Tibial nerve (tissue), 4 donors: ENCODE results near the gene PRKCH. TPM values are rescaled to one million over a fixed set of nuclear protein-coding genes. Genes with fewer than 3 reads are reported as not detected.

Experiments
- DNase-seq, 2 donors: peaks; one replicate each; pipeline ENCODE4 v3.0.0-alpha.2; 2019; ENCODE audit warnings: low spot score in 2 of 2
- H3K27ac ChIP-seq, 4 donors: fragments of 200-600 bp; sonication (generic) in 3 of 4; one replicate each; pipeline ENCODE4 v1.5.1; 2017 to 2019; ENCODE audit warnings: mild to moderate bottlenecking in 1 of 4
- H3K27me3 ChIP-seq, 2 donors: fragments of 200-600 bp; sonication (generic) in 1 of 2; one replicate each; pipeline versions ENCODE4 v1.5.1 to v1.6.0; 2017 to 2019
- H3K36me3 ChIP-seq, 3 donors: fragments of 200-600 bp; sonication (generic); one replicate each; pipeline ENCODE4 v1.5.1; 2018 to 2019
- H3K4me1 ChIP-seq, 4 donors: fragments of 200-600 bp; sonication (generic) in 3 of 4; one replicate each; pipeline ENCODE4 v1.5.1; 2017 to 2019
- H3K4me3 ChIP-seq, 4 donors: fragments of 200-600 bp; sonication (generic) in 3 of 4; one replicate each; pipeline ENCODE4 v1.5.1; 2017 to 2019; ENCODE audit warnings: mild to moderate bottlenecking in 1 of 4, moderate library complexity in 1 of 4
- H3K9me3 ChIP-seq, 4 donors: fragments of 200-600 bp; sonication (generic) in 3 of 4; one replicate each; pipeline ENCODE4 v1.5.1; 2017 to 2019
- EP300 ChIP-seq, 2 donors: sonication (generic); formaldehyde crosslinking; IDR thresholded peaks; one replicate each; pipeline ENCODE4 v1.6.1; 2017; ENCODE audit warnings: antibody characterized with exemption in 2 of 2, mild to moderate bottlenecking in 1 of 2
- POLR2A ChIP-seq, 2 donors: fragments of 450-650 bp; IDR thresholded peaks; one replicate each; pipeline ENCODE4 v1.6.1; 2017; ENCODE audit warnings: antibody characterized with exemption in 2 of 2, mild to moderate bottlenecking in 2 of 2, moderate library complexity in 2 of 2
- WGBS, 2 donors: methylation state at CpG; one replicate each; pipeline ENCODE4 v1.1.5; 2018; 5-methylcytosine and 5-hydroxymethylcytosine counted together
- total RNA-seq, 4 donors: library from RNA; depleted of rRNA; stranded (reverse); fragments of >200 nt; gene quantifications; one replicate each; pipeline ENCODE4 v1.1.0, GENCODE V29; 2016
- TF ChIP-seq, protein P1 (sequence below), 5 experiments: fragments of 200-600 bp in 3 of 5; fragments of 450-650 bp in 2 of 5; sonication (generic) in 3 of 5; IDR thresholded peaks; one replicate each; pipeline ENCODE4 v1.5.1; 2016 to 2019; ENCODE audit warnings: antibody characterized with exemption in 5 of 5, mild to moderate bottlenecking in 3 of 5, moderate library complexity in 2 of 5

The PRKCH gene
- total RNA-seq, 4 donors from 2014 or later: 26.4 to 33.9 (median 29.2) TPM

GRCh38 chr14:61503167-61503801, 181.9 kb downstream of the PRKCH start:
- H3K27ac ChIP-seq: peak overlapping the region in 2 of 4 donors; percentile 48 to 65
- no peaks in the 10 kb centered on the region for H3K9me3 ChIP-seq
- DNase-seq: no peak
- 53 to 64% methylated on average over 7 of the region's 7 CpGs for WGBS, 2 donors
- TF ChIP-seq POLR2A (IDR thresholded peaks at IDR 0.05) (no peak), EP300 (IDR thresholded peaks at IDR 0.05) (peak in 1 of 2 donors; percentile 64)
- peaks cover 0 to 20% (median 4%) of the 10 kb centered on the region in 4 donors for H3K4me1 ChIP-seq
- no peaks in the 10 kb centered on the region for H3K36me3 ChIP-seq
- H3K4me3 ChIP-seq: no peak overlapping the region
- H3K27me3 ChIP-seq: no peaks in the 10 kb centered on the region

GRCh38 chr14:61504901-61505300, 183.5 kb downstream of the PRKCH start:
- TF ChIP-seq POLR2A (IDR thresholded peaks at IDR 0.05) (no peak), EP300 (IDR thresholded peaks at IDR 0.05) (no peak)
- TF ChIP-seq, protein P1, sequence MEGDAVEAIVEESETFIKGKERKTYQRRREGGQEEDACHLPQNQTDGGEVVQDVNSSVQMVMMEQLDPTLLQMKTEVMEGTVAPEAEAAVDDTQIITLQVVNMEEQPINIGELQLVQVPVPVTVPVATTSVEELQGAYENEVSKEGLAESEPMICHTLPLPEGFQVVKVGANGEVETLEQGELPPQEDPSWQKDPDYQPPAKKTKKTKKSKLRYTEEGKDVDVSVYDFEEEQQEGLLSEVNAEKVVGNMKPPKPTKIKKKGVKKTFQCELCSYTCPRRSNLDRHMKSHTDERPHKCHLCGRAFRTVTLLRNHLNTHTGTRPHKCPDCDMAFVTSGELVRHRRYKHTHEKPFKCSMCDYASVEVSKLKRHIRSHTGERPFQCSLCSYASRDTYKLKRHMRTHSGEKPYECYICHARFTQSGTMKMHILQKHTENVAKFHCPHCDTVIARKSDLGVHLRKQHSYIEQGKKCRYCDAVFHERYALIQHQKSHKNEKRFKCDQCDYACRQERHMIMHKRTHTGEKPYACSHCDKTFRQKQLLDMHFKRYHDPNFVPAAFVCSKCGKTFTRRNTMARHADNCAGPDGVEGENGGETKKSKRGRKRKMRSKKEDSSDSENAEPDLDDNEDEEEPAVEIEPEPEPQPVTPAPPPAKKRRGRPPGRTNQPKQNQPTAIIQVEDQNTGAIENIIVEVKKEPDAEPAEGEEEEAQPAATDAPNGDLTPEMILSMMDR (IDR thresholded peaks at IDR 0.05): no peak
- H3K27ac ChIP-seq: no peak overlapping the region
- WGBS, 2 donors: 94 to 97% methylated on average over 2 of the region's 2 CpGs
- no peak overlapping the region for H3K4me3 ChIP-seq
- no peaks in the 10 kb centered on the region for H3K27me3 ChIP-seq
- no peaks in the 10 kb centered on the region for H3K9me3 ChIP-seq
- no peaks in the 10 kb centered on the region for H3K36me3 ChIP-seq
- H3K4me1 ChIP-seq: peaks cover 0 to 10% (median 4%) of the 10 kb centered on the region in 4 donors
- no peak for DNase-seq

DNA sequence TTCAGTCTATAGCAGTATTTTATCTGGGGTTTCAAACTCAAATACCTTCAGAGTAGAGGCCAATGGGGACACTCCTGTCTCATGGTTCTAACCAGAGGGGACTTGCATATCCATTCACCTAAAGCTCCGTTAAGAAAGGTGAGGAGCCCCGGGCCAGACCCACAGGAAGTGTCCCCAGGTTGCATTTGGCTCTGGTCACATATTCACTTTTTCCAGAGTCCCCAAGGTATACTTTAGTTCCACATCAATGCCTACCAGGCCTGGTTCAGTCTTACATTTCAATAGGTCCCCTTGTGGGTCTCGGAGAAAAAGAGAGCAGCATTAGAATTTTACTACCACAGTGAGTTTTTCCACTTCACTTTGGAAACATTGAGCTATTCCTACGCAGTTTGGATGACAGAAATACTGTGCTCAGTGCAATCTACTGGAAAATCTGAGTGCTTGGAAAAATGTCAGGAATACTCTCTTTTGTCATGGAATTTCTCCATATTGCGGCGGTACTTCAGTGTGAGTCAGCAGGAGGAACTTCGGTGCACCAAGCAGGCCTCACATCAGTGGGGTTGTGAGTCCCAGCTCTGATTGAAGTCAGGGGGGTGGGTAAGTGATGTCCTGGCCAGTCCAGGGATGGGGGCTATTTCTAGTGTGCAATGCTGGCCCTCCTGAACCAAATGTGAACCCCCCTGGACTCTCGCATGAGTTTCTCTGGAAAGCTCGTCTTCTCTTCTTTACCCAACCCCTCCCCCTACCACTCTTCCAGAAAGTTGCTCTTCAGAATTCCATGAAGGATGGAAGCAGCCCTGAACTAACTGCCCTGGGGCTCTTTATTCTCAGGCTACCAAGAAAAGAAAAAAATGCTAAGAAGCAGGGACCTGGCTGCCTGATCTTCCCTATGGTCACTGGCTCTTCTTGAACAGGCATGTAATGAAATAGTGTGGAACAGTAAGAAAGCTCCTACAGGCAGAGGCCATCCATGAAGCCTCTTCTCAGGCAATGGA, 184.7 kb downstream of the PRKCH start:
- DNase-seq: no peak
- Histone ChIP-seq H3K4me3 (no peak overlapping the region), H3K4me1 (peaks cover 0 to 10% (median 4%) of the 10 kb centered on the region in 4 donors), H3K27me3 (no peaks in the 10 kb centered on the region), H3K9me3 (no peaks in the 10 kb centered on the region), H3K27ac (peak overlapping the region in 2 of 4 donors; percentile 23 to 60), H3K36me3 (no peaks in the 10 kb centered on the region)
- 83 to 89% methylated on average over 9 of the region's 9 CpGs for WGBS, 2 donors
- TF ChIP-seq, protein P1 (IDR thresholded peaks at IDR 0.05): no peak
- TF ChIP-seq POLR2A (IDR thresholded peaks at IDR 0.05) (no peak), EP300 (IDR thresholded peaks at IDR 0.05) (peak in 1 of 2 donors; percentile 58)

DNA sequence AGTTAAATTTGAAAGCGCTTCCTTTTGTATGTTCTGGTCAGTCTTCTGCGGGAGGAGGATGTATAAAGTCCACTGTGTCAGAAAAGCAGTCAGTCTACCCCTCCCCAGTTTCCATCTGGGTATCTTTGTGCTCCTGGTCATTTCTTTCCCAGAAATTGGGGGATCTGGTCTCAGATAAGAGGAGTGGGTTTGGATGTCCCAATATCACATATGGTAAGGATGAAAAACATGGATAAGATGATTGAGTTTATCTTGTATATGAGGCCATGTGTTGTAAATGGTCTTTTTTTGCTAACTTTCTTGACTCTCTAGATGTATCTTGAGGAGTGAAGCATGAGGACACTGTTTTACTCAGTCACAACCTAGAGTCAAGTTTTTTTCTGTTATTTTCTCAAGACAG, 187.1 kb downstream of the PRKCH start:
- TF ChIP-seq, protein P1 (IDR thresholded peaks at IDR 0.05): no peak
- TF ChIP-seq POLR2A (IDR thresholded peaks at IDR 0.05): no peak
- H3K27ac ChIP-seq: no peak overlapping the region

GRCh38 chr14:61510736-61511557, 189.6 kb downstream of the PRKCH start:
- H3K36me3 ChIP-seq: no peaks in the 10 kb centered on the region
- 86 to 89% methylated on average over 5 to 6 of the region's 6 CpGs for WGBS, 2 donors
- no peaks in the 10 kb centered on the region for H3K27me3 ChIP-seq
- no peak overlapping the region for H3K4me3 ChIP-seq
- no peaks in the 10 kb centered on the region for H3K9me3 ChIP-seq
- peak overlapping the region in 1 of 4 donors; percentile 49 for H3K27ac ChIP-seq
- TF ChIP-seq EP300 (IDR thresholded peaks at IDR 0.05) (no peak), POLR2A (IDR thresholded peaks at IDR 0.05) (no peak)
- TF ChIP-seq, protein P1 (IDR thresholded peaks at IDR 0.05): no peak
- no peak for DNase-seq
- H3K4me1 ChIP-seq: peaks cover 0 to 8% (median 2%) of the 10 kb centered on the region in 4 donors

More for the DNA sequence above, 187.1 kb downstream of the PRKCH start:
- 46 to 52% methylated on average over 2 of the region's 2 CpGs for WGBS, 2 donors
- Histone ChIP-seq H3K4me1 (peaks cover 0 to 8% (median under 1%) of the 10 kb centered on the region in 4 donors), H3K36me3 (no peaks in the 10 kb centered on the region), H3K9me3 (no peaks in the 10 kb centered on the region), H3K27me3 (no peaks in the 10 kb centered on the region), H3K4me3 (no peak overlapping the region)
- no peak for DNase-seq
